ENCODE measurements around the gene CD58. TPM values are rescaled to one million over a fixed set of nuclear protein-coding genes. Genes with fewer than 3 reads are reported as not detected.

CD58 gene
- total and polyA plus RNA-seq, 2 experiments from 2014 or later = 6.1 to 20.0 TPM

DNA sequence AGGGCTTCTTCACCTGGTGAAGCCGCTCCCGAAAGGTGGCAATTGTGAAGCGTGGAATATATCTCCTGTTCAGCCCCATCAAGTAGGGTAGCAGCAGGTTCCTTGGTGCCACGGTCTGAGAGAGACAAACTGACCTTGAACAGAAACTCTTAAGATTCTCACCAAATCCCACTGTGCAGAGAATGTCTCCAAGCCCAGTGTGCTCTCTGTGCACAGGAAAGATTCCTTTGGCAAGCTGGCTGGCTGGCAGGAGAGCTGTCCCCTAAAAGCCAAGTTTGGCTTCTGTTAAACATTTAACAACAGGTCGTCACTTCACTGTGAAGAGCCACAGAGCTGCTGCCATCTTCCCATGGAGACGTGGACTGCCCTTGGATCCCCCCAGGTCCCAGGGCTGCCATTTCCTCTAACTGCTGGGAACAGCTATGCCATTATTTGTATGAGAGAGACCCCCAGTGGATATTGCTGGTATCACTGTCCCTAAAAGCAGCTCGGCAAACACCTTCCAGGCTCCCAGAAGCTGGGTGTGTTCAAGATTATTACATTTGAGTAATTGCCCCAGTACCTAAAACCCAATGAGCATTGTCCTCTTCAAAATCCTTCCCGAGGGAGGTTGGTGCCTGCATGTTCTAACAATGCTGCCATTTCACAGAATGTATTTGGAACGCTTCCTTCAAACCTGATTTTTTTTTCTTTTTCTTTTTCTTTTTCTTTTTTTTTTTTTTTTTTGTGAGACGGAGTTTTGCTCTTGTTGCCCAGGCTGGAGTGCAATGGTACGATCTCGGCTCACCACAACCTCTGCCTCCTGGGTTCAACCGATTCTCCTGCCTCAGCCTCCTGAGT, 71.8 kb downstream of the CD58 start:
- Histone ChIP-seq H3K36me3 (no peaks in the 10 kb centered on the region), H3K4me3 (no peak overlapping the region), H3K9me3 (ENCODE audit: low read depth) (no peaks in the 10 kb centered on the region), H3K27ac (no peak overlapping the region), H3K4me1 (ENCODE audit: low read depth) (peaks cover 11% of the 10 kb centered on the region), H3K27me3 (no peaks in the 10 kb centered on the region)
- DNase-seq (ENCODE audit: low read depth in 1 of 2, low spot score in 1 of 2) = peak; percentile 80 to 84
- TF ChIP-seq, protein P1, sequence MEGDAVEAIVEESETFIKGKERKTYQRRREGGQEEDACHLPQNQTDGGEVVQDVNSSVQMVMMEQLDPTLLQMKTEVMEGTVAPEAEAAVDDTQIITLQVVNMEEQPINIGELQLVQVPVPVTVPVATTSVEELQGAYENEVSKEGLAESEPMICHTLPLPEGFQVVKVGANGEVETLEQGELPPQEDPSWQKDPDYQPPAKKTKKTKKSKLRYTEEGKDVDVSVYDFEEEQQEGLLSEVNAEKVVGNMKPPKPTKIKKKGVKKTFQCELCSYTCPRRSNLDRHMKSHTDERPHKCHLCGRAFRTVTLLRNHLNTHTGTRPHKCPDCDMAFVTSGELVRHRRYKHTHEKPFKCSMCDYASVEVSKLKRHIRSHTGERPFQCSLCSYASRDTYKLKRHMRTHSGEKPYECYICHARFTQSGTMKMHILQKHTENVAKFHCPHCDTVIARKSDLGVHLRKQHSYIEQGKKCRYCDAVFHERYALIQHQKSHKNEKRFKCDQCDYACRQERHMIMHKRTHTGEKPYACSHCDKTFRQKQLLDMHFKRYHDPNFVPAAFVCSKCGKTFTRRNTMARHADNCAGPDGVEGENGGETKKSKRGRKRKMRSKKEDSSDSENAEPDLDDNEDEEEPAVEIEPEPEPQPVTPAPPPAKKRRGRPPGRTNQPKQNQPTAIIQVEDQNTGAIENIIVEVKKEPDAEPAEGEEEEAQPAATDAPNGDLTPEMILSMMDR (IDR thresholded peaks at IDR 0.05; ENCODE audit: low read depth, low read length) = peak; percentile 79

GRCh38 chr1:116497656-116498055, 73.2 kb downstream of the CD58 start:
- Histone ChIP-seq H3K27ac (no peak overlapping the region), H3K4me3 (no peak overlapping the region), H3K27me3 (no peaks in the 10 kb centered on the region), H3K36me3 (no peaks in the 10 kb centered on the region), H3K4me1 (ENCODE audit: low read depth) (peaks cover 15% of the 10 kb centered on the region), H3K9me3 (ENCODE audit: low read depth) (no peaks in the 10 kb centered on the region)
- TF ChIP-seq, protein P1 (IDR thresholded peaks at IDR 0.05; ENCODE audit: low read depth, low read length) = no peak
- peak in 1 of 2 donors; percentile 67 for DNase-seq (ENCODE audit: low read depth in 1 of 2, low spot score in 1 of 2)

- TF ChIP-seq, protein P1 (IDR thresholded peaks at IDR 0.05; ENCODE audit: low read depth, low read length) = no peak
- no peak overlapping the region for H3K4me3 ChIP-seq
- H3K4me1 ChIP-seq (ENCODE audit: low read depth) = peaks cover 20% of the 10 kb centered on the region
- H3K9me3 ChIP-seq (ENCODE audit: low read depth) = no peaks in the 10 kb centered on the region
- no peaks in the 10 kb centered on the region for H3K36me3 ChIP-seq
- H3K27me3 ChIP-seq = no peaks in the 10 kb centered on the region
- no peak for DNase-seq (ENCODE audit: low read depth in 1 of 2, low spot score in 1 of 2)
- H3K27ac ChIP-seq = no peak overlapping the region
Observed at GRCh38 chr1:116496898-116497297, 73.9 kb downstream of the CD58 start.

DNA sequence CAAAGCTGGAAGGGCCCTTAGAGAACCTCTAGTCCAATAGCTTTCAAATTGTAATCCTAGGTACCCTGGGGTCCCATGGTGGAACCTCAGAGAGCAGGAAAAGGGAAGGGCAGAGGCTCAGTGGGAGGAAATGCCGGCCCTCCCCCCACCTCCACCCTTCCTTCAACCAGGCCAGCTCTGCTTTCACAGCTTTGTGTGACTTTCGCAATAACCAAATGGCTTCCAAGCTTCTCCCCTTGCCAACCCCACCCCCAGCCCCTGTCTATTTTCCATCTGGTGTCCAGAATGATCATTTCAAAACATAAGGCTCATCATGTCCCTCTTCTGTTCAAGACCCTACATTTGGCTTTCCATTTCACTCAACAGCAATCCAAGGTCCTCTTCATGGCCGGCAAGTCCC, 74.4 kb downstream of the CD58 start:
- no peak overlapping the region for H3K4me3 ChIP-seq
- H3K36me3 ChIP-seq = no peaks in the 10 kb centered on the region
- H3K4me1 ChIP-seq (ENCODE audit: low read depth) = peaks cover 22% of the 10 kb centered on the region
- H3K27me3 ChIP-seq = no peaks in the 10 kb centered on the region
- H3K9me3 ChIP-seq (ENCODE audit: low read depth) = no peaks in the 10 kb centered on the region
- TF ChIP-seq, protein P1 (IDR thresholded peaks at IDR 0.05; ENCODE audit: low read depth, low read length) = no peak
- peak in 1 of 2 donors; percentile 76 for DNase-seq (ENCODE audit: low read depth in 1 of 2, low spot score in 1 of 2)
- H3K27ac ChIP-seq = no peak overlapping the region

DNA sequence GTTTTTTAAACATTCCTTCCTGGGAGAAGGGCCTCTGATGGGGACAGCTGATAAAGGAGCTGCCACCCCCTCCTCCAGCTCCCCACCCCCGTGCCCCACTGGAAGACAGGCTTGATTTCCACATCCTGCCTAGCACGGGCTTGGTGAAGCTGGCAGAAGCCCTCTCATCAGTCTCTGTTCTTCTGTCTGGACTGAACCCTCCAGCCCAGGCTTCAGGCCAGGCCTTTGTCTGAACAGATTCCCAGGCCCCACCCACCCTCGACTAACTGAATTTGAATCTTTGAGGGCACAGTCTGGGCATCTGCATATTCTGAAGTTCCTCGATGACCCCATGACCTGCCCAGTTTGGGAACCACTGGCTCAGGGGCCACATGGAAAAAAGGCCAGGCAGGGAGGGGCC, 75.3 kb downstream of the CD58 start:
- no peaks in the 10 kb centered on the region for H3K36me3 ChIP-seq
- H3K4me1 ChIP-seq (ENCODE audit: low read depth) = peaks cover 22% of the 10 kb centered on the region
- no peak overlapping the region for H3K4me3 ChIP-seq
- H3K27ac ChIP-seq = no peak overlapping the region
- H3K9me3 ChIP-seq (ENCODE audit: low read depth) = no peaks in the 10 kb centered on the region
- TF ChIP-seq, protein P1 (IDR thresholded peaks at IDR 0.05; ENCODE audit: low read depth, low read length) = no peak
- H3K27me3 ChIP-seq = no peaks in the 10 kb centered on the region
- DNase-seq (ENCODE audit: low read depth in 1 of 2, low spot score in 1 of 2) = peak in 1 of 2 donors; percentile 38
